ENCODE measurements around the gene AKIRIN1.
A peak's percentile ranks its signal among the peaks of the same experiment; 100 is the strongest.
"Not testable (repeated sequence)": the region's sequence is repeated elsewhere in the genome, so short reads cannot be mapped to it uniquely, and the experiment has no call there.

The AKIRIN1 gene

DNA sequence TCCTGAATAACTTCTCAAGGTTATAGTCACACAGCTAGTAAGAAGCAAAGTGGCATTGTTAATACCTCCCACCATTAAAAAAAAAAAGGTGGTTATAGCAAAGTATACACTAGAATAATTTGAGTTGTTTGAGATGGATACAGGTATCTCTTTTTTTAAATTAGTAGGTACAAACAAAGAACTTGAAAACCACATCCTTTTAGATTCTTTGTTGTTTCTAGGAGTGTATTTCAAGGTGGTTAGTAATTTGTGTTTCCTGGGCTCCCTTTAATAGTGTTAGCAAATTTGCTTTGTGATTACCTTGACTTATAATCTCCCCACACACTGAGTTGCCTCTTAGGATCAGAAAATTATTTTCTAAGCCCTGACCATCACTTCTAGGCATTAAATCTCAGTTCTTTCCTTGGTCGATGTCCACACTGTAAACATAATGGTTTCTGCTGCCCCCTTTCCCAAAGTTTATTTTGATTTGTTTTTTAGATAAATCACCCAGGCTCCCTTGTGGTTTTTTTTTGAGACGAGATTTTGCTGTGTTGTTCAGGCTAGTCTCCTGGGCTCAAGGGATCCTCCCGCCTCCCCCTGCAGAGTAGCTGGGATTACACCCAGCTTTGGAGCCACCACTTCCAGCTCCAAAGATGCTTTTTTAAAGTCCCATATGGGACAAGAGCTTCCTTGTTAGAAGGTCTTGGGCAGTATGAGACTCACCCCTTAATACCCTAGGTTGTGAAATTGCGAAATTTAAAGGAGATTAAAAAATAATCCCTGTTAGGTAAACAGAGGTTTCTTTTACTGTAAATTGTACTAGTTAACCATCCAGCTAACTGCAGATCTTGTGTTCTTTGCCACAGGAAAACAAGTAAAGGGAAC, 6.2 kb downstream of the AKIRIN1 start:
- DNase-seq = no peak

DNA sequence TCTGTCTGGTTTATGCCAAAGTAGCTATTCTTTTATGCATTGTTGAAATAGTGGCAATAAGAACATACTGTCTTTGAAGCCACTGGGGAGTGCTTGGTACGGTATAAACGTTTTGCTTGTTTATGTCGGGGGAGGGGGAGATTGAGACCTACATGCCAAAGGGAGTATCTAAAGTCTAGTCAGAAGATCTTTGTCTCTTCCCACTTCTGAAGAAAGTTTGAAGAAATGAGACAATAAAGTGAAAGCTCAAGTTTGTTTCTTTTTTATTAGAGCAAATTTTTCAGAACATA, 6.8 kb downstream of the AKIRIN1 start:
- no peak for DNase-seq

DNA sequence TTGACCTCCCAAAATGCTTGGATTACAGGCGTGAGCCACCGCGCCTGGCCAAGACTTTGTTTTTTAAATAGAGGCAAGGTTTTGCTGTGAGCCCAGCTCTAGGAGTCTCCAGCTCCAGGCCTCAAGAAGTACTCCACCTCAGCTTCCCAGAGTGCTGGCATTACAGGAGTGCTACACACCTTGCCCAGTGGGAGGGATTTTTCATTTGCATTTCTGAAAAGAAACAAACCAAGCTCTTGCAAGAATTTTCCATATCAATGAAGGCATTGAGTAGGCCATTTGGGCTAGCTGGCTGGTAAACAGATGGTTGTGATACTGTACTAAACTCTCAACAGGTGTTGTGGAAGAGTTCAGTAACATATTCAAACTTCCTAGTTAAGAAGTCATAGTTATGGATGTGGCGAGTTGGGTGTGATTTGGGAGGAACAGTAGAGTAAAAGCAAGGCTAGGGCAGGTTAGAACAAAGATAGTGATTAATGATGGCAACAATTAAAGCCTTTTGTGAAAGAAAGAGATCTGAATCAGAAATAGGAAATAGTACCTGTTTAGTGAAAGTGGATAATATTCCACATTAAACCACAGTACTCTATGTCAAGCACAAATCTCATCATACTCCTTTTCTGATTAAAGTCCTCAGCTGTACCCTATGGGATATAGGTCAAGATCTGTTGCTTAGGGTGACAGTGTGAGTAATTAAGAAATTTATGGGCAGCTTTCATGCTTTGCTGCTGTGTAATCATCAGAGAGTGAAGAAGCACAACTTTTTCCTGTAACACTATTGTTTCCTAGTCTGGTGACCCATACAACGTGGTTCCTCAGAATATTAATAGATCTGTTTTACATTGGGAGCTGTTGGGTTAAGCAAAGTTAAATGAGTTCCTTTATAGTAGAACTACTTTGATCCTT, 10.7 kb downstream of the AKIRIN1 start:
- no peak for DNase-seq

DNA sequence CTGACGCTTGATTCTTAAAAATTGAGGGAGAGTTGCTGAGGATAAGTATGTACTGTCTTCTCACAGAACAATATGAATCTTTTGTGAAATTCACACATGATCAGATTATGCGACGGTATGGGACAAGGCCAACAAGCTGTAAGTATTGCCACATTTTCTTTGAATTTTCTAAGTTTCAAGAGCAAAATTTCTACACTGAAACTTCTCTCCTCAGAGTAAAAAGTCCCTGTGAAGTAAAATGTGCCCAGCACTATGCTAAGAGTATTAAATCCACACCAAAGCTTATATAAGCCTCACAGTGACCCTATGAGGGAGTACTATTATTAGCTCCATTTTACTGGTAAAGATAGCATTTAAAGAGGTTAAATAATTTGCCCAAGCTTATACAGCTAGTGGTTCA, 12.2 kb downstream of the AKIRIN1 start:
- no peak for DNase-seq

DNA sequence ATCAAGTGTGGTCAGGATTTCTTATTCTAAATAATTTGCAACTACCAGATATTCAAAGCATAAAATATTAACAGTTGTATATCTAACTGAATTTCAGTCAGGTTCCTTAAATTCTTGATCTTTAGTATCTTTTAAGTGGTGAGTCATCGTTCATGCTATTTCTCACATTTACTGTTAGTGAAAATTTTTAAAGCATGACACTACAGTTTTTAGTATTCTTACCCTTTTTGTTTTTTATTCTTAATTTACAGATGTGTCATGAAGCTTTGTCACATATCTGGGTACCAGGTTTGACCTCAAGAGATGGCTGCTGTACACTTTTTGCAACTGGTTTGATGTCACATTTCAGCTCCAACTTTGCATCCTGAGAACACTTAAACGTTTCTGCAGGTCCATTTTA, 12.7 kb downstream of the AKIRIN1 start:
- no peak for DNase-seq

DNA sequence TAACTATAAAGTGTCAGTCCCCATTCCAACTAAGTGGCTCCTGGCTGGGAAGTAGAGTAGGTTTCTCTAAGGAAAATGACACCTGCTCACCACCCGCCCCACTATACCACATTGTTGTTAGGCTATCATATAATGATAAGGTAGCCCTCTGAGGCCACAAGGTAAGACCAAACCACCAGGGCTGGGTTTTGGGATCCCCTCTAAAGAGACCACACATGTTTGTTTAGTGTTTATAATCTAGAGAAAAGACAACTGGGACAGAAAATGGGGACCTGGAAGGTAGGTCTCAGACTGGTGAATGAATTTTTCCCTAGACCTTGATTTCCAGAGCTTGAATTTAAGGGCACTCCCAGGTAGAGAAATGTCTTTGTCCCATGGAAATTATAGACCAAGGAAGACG, 15.2 kb downstream of the AKIRIN1 start:
- DNase-seq = no peak

DNA sequence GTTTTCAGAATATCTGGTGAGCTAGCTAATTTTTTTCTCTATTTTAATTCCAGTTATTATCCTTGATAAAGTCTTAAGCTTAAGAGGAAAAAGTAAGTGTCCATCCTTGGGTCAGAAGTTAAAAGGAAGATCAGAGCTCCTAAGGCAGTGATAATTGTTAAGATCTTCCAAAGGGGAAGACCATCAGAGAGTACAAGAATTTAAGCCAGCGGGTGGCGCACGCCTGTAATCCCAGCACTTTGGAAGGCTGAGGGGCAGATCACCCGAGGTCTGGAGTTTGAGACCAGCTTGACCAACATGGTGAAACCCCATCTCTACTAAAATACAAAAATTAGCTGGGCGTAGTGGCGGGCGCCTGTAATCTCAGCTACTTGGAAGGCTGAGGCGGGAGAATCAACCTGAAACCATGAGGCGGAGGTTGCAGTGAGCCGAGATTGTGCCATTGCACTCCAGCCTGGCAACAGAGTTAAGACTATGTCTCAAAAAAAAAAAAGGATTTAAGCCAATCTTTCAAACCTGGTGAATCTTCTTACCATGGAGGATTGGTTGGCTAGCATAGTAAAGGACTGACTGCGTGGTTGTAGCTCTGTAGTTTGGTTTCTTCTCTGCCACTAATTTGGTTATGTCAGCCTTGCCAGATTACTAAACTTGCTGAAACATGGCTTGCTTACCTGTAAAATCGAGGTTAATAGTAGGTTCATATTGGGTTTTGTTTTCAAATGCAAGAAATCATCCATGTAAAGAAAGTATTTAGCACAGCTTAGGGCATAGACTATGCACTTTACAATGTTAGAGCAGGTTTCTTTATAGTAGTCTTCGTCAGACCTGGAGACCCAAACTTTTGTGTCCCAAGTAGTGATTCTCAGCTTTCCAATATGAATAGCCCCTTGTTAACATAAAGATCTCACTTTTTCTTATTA, 15.9 kb downstream of the AKIRIN1 start:
- no peak for DNase-seq

DNA sequence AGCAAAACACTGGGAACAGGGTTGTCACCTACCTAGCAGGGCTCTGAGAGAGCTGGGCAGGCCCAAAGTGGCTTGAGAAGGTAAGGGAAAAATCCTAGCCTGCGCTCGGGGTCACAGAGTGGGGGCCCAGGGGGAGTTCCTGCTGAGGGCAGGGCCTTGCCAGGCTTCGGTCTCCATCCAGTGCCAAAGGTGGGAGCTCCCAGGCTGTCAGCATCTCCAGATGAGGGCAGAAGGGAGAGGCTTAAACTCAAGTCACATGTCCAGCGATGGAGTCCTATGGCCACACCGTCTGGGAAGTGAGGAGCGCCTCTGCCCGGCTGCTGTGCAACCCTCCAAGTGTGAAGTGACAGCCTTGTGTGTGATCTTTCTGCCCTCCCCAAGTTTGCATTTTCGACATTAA, 23.9 kb downstream of the AKIRIN1 start:
- not testable (repeated sequence) for DNase-seq

DNA sequence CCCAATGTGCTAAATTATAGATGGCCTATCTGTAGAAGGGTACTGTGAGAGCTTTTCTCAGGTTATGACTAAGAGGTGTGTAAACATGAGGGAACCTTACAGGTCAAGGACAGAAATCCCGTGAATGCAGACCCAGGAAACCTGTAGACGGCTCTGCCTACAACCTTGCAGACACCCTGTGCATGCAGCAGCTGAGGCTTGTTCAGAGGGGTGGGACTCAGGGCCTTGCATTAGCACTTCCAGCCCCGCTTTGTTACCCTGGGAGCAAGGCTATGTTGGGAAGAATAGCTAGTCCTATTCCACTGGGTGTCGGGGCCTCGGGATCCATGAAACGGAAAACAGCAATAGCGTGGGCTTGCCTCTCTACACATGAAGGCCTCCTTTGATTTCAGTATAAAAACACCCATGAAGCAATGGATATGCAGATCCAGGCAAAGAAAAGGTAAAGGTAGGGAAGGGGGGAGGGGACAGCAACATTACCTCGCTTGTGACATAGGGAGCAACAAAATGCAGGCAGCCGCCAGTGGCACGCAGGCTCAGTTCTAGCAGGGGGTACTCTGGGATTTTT, 25.6 kb downstream of the AKIRIN1 start:
- DNase-seq = no peak

DNA sequence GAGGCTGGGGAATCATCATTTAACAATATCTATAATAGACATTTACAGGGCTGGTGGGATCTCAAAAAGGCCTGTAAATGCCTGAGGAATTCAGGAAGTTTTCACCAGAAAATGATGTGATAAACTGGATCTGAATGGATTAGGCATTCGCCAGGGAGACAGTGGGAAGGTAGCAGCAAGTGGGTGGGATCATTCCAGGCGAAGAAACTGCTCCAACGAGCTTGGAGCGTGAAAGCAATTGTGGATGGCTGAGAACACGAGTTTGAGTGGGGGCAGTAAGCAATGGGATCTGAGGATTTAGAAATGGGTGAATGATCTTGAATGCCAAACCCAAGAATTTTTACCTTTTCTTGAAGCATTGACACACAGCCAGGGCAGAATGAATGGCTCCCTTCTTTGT, 26.2 kb downstream of the AKIRIN1 start:
- no peak for DNase-seq

DNA sequence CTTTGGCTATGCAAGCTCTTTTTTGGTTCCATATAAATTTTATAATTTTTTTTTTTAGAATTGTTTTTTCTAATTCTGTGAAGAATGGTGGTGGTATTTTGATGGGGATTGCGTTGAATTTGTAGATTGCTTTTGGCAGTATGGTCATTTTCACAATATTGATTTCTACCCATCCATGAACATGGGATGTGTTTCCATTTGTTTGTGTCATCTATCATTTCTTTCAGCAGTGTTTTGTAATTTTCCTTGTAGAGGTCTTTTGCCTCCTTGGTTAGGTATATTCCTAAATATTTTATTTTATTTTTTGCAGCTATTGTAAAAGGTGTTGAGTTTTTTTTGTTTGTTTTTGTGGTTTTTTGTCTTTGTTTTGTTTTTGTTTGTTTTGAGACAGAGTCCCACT, 29.4 kb downstream of the AKIRIN1 start:
- DNase-seq = not testable (repeated sequence)

DNA sequence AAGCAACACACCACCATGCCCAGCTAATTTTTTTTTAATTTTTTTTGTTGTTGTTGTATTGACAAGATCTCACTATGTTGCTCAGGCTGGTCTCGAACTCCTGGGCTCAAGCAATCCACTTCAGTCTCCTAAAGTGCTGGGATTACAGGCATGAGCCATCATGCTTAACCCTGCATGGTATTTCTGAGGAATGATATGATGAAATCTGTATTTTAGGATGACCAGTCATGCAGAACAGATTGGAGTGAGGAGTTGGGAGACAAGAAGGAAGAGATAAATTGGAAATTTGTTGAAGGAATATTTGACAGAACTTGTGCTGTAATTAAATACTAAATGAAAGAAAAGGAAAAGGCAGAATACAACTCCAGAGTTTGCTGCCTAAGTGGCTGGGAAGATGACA, 30.4 kb downstream of the AKIRIN1 start:
- DNase-seq = no peak

DNA sequence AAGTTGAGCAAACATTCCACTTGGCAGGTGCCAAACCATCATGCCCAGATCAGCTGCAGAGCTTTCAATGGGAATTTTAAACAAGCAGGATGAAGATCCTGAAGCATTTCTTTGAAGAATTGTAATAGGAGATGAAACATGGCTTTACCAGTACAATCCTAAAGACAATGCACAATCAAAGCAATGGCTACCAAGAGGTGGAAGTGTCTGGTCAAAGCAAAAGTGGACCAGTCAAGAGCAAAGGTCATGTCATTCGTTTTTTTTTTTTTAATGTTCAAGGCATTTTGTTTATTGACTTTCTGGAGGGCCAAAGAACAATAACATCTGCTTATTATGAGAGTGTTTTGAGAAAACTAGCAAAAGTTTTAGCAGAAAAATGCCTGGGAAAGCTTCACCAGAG, 32.1 kb downstream of the AKIRIN1 start:
- no peak for DNase-seq

DNA sequence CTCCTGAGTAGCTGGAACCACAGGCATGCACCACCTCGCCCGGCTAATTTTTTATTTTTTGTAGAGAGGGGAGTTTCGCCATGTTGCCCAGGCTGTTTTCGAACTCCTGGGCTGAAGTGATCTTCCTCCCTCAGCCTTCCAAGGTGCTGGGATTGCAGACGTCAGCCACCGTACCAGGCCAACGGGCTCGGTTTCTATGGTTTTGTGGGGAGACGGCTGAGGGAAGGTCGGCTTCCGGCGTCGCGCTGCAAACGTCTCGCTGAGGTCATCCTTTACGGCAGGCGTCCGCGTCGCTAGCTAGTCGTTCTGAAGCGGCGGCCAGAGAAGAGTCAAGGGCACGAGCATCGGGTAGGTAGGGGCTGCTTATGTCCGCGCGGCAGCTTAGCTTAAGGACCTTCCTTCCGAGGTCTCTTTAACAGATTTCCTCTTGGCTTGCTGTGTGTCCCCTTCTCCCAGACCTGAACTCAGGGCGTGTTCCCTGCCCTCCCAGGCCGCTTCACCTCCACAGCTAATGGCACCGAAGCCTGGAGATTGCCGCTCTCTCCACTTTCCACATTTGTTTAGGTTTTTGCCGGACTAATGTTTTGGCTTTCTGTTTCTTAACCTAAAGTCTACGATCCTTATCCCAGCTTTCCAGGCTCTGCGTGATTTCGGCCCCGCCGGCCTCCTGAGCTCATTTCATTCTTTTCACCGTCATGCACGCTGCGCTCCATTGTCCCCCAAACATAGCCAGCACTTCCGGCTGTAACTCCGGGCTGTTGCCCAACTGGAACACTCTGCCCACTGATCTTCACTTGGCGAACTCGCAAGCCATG, 35.2 kb downstream of the AKIRIN1 start, which contains the start of gene NDUFS5:
Gene NDUFS5, plus strand, starts transcription at position 300 of the 815 bp plus-strand sequence. CDS start 2,375 bp downstream, outside the sequence.
- peak; percentile 82 for DNase-seq

DNA sequence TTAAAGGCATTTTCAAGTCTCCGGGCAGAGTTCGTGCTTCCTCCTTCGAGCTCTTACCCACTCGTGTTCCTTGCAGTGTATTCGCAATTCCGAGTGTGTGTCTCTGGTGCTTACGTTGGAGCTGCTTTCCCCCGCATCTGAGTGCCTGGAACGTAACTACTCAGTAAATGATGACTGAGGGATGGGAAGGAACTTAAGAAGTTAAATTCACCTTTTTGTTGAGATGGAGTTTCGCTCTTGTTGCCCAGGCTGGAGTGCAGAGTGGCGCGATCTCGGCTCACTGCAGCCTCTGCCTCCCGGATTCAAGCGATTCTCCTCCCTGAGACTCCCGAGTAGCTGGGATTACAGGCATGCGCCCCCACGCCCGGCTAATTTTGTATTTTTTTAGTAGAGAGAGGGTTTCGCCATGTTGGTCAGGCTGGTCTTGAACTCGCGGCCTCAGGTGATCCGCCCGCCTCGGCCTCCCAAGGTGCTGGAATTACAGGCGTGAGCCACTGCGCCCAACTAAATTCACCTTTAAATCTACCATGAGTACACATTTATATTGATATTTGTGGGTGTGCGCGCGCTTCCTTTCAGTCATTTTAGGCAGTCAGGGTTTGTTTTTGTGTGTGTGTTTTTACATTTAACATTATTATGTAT, 35.9 kb downstream of the AKIRIN1 start:
- DNase-seq = no peak

DNA sequence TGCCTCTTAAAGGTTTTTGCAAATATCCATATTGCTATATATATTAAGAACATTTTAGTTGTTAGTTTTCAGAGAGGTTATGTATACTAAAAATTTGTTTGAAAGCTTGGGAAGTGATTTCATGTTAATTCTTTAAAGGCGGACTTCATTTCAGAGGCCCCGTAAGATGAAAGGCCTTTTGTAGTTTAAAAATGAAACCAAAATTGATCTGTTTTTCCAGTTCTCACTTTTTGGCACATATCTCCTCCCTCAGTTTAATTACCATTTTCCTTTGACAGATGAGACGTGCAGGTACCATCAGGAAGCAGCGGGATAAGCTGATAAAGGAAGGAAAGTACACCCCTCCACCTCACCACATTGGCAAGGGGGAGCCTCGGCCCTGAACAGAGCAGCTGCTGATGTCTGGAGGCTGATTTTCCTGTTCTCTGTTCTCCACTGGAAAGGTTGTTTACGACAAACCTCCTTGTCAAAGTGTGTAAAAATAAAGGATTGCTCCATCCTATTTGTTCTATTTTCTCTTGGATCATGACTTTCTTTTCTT, 43.1 kb downstream of the AKIRIN1 start:
- no peak for DNase-seq

DNA sequence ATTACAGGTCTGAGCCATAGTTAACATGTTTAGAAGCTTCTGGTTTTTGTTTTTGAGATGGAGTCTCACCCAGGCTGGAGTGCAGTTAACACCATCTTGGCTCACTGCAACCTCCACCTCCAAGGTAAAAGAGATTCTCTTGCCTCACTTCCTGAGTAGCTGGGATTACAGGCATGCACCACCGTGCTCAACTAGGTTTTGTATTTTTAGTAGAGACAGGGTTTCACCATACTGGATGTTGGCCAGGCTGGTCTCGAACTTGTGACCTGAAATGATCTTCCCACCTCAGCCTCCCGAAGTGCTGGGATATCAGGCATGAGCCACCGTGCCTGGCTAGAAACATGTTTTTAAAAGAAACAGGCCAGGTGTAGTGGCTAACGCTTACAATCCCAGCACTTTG, 45.6 kb downstream of the AKIRIN1 start:
- DNase-seq = no peak

DNA sequence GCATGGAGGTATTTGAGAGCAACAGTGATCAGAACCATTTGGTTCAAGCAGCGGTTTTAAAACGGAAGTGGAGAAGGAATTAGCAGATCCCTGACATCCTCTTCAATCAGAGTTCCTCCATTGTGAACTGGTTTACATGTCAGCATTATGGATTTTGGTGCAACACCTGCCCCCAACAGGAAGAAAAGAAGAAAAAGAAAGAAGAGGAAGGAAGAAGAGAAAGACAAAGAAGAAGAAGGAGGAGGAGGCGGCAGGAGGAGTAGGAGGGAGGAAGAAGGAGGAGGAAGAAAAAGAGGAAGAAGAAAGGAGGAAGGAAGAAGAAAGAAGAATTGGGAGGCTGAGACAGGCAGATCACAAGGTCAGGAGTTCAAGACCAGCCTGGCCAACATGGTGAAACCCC, 52.4 kb downstream of the AKIRIN1 start:
- DNase-seq = no peak

DNA sequence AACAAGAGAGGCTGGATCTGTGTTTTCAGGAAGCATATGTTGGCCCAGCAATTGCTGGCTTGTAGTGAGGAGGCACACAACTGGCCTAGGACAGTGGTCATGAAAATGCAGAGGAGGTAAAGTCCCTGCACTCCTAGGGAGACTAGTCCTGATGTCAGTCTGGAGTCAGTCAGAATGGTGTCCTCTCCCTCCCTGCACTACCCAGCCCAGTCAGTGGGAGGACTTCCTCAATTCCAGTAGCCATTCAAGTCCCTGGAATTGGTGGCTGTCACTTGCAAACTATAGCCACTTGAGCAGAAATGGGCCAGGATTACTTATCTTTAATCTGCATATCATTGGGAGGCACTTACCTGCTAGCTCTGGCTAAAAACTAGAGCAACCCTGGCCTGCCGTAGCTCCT, 53.7 kb downstream of the AKIRIN1 start:
- DNase-seq = no peak

DNA sequence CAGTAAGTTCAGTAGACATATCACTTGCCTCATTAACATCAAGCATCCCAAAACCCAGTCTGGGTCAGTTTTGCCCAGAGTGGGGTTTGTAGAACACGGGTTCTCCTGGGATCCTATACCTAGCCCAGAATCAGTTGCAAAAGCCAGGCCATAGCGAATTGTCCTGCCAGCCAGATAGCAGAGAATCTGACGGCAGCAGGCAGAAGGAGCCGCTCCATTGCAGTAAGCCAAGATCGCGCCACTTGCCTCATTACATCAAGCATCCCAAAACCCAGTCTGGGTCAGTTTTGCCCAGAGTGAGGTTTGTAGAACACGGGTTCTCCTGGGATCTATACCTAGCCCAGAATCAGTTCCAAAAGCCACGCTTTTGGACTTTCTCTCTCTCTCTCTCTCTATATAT, 54.2 kb downstream of the AKIRIN1 start:
- DNase-seq = no peak
